HG03342 (cell line): ENCODE results near the gene OPRL1.

Experiments
- ATAC-seq: cut with Tn5 transposase; IDR thresholded peaks from one replicate; pipeline ENCODE4 v1.9.1; 2021; ENCODE audit warnings: mild to moderate bottlenecking, moderate library complexity; ENCODE audit not compliant: unreplicated experiment

Gene OPRL1

DNA sequence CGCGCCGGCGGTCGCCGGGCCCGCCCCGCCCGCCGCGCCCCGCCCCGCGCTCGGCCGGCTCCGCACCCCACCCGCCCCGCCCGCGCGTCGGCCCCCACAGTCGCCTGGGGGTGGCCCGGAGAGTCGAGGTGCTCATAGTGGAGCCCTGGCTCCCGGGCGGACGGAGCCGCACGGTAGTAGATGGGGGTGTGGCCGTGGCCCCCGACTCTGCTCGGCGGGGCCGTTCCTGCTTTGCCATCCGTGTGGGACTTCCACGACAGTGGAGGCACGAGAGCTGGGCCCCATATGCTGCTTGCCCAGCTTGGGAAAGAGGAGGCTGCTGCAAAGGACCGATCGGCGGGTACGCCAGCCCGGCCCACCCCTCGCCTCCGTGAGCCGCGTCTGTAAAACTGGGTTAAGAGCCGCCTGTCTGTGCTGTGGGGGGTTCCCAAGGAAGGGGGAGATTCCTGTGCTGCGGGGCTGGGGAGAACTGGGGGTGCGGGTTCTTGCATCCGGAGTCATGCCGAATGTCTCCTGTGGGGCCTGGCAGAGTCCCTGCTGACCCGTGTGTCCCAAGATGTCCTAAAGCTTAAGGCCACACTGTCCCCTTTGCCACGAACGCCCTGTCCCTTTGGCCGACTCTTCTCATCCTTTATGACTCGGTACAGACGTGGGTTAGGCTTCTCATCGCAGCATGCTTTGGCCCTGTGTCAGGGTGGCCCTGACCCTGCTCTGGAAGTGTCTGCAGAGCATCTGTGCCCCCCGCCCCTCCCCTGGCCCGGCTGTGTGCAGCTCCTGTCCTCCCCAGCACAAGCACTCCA lies at the start of gene OPRL1:
TSS of gene OPRL1 (plus strand) at position 70 of the 800 bp plus-strand sequence. CDS start 12,639 bp downstream, outside the sequence.
- ATAC-seq = no peak

GRCh38 chr20:64030371-64031134 lies 49.3 kb upstream of the OPRL1 start:
- ATAC-seq = no peak

GRCh38 chr20:64031822-64032314 lies 48.0 kb upstream of the OPRL1 start:
- no peak for ATAC-seq

GRCh38 chr20:64032706-64033624 lies 46.9 kb upstream of the OPRL1 start:
- ATAC-seq = no peak

DNA sequence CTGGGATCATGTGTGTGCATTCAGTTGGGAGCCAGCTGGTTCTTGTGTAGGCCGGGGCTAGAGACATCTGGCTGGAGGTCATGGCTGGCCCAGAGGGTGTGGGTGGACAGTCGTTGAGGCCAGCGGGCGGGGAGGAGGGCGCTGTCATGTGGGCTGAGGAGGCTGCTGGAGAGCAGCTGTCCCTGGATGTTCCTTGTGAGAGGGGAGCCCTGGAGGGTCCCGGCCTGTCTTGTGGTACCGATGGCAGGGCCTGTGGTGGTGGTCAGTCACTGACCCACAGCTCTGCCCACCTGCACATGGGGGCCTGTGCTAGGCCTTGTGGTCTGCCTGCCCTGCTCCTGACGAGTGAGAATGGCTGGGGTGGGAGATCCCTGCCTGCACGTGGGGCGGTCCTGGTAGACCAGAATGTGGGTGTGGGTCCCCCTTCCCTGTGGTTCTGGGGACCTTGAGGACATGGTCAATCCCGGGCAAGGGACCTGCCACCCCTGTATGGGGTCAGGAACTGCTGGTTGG lies 45.8 kb upstream of the OPRL1 start:
- no peak for ATAC-seq

DNA sequence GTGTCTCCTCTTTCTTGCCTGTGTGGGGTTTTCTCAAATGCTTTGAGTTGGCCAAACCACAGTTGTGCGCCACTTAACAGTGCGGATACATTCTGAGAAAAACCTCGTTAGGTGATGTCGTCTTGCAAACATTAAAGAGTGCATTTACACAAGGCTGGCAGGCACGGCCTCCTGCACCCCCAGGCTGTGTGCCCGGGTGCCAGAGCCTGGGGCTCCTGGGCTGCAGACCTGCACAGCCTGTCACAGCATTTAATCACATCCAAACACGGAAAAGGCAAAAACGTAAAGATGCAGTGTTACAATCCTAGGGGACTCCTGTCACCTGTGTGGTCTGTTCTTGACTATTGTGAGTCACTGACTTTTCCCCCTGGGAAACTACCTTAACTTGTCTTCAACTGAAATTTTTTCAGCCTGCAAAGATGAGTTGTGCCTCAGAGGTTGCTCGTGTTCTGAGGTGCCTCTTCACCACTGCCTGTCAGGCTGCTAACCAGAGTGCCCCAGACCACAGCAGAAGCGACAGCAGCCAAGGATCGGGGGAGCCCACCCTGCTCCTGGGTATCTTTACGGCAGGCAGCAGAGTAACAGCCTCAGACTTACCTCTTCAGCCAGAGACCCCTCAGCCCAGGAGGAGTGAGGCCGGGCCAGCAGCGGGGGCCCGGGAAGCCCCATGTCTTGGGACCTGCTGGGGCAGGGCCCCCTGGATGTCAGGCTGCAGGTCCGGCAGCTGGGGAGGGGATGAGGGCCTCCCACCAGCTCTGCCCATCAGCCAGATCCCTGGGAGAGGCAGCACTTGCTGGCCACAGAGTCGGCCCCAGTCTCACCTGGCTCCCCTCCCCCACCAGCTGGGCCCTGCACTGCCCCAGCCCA lies 44.6 kb upstream of the OPRL1 start:
- no peak for ATAC-seq

- no peak for ATAC-seq
Observed at GRCh38 chr20:64035933-64036345, 43.9 kb upstream of the OPRL1 start, which contains the start of gene C20orf204. Gene C20orf204 (plus strand): TSS chr20:64036182. CDS start chr20:64036324, 142 bp downstream.

GRCh38 chr20:64036346-64037198 lies 43.3 kb upstream of the OPRL1 start:
- ATAC-seq = no peak

DNA sequence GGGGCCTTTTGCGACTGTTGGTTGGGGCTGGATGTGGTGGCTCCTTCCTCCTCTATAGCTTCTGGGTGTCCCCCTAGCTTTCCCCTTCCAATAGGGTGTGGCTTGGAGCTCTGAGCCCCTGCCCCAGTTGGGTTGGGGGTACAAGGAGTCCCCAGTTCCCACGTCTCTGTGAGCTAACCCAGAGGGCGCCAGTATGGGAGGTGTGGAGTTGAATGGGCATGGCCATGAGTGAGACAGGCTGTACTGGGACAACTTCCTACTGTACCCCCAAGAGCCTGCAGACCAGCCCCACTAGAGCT lies 42.7 kb upstream of the OPRL1 start:
- ATAC-seq = no peak

DNA sequence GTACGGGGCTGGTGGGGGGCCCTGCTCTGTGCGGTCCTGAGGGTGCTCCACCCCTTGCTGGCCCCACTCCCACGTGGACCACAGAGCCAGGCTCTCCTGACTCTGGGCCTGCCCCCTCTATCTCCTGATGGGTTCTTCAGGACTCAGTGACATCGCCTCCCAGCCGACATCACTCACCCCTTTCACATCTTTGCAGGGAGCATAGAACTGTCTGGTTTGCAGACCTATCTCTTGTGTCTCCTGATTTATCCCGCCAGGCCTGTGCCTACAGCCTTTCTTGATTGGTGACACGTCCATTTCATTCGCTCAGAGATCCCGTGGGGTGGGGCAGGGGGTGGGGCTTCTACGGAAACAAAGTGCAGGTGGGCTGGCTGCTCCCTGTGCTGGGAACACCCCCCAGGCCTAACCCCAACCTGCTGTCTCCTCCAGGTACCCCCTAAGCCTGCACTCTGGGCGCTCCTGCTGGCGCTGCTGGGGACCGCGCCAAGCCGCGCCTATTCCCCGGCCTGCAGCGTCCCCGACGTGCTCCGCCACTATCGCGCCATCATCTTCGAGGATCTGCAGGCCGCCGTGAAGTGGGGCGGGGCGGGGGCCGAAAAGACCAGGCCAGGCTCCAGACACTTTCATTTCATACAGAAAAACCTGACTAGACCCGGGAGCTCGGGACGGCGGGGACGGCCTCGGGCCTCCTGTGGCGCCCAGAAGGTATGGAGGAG lies 42.2 kb upstream of the OPRL1 start:
- no peak for ATAC-seq

- peak; percentile 15 for ATAC-seq
Observed at GRCh38 chr20:64038224-64038564, 41.7 kb upstream of the OPRL1 start.

DNA sequence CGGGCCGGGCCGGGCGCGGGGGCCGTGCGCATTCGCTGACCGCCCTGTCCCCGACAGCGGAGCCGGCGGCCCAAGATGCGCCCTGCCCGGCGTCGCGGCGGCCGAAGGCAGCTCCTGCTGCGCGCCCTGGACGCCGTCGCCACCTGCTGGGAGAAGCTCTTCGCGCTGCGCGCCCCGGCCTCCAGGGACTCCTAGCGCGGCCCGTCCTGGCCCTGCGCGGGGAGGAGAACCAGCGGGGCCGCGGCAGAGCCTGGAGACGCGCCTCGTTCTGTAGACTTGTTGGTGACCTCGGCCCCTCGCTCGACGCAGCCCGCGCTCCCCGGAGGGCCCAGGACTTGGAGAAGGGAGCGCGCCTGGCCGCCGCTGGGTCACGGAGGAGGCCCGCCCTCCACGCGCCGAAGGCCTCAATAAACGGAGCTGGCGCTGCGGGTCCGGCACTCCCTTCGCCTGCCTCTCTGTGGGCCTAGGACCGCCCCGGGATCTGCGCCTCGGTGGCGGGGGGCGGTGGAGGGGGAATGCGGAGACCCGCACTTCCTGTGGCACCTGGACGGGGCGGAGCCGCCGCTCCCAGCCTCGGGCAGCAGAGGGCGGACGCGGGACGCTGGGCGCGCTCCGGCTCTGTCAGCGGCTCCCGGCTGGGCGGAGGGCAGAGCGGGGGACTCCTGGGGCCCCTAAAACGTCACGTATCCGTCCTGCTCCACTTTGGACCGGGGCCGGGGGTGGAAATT lies 41.2 kb upstream of the OPRL1 start:
- peak; percentile 46 for ATAC-seq

- ATAC-seq = no peak
Observed at GRCh38 chr20:64039293-64040160, 40.4 kb upstream of the OPRL1 start.

GRCh38 chr20:64040231-64041039 lies 39.4 kb upstream of the OPRL1 start:
- no peak for ATAC-seq

- ATAC-seq = no peak
Observed at GRCh38 chr20:64041040-64041780, 38.7 kb upstream of the OPRL1 start.
